K562 (cell line): ENCODE data around the gene PDLIM5. TPM values are rescaled to one million over a fixed set of nuclear protein-coding genes. Genes with fewer than 3 reads are reported as not detected.

ENCODE experiments used
- ASH1L ChIP-seq: fragments of 450-650 bp; IDR thresholded peaks from 2 replicates; pipeline ENCODE4 v1.6.1; 2018; ENCODE audit warnings: borderline replicate concordance, mild to moderate bottlenecking, low read depth; ENCODE audit not compliant: partially characterized antibody
- BDP1 ChIP-seq: IDR thresholded peaks from 3 replicates; pipeline ENCODE4 v1.6.1; 2011; ENCODE audit not compliant: insufficient read length, insufficient read depth
- ELF4 ChIP-seq: fragments of 450-650 bp; formaldehyde crosslinking; IDR thresholded peaks from 2 replicates; pipeline ENCODE4 v1.4.0; 2022; ENCODE audit warnings: missing genetic modification characterization
- EP300 ChIP-seq: IDR thresholded peaks from 2 replicates; pipeline ENCODE4 v1.6.1; 2012; ENCODE audit warnings: low read length, improper control_type of control experiment
- FOXK1 ChIP-seq: sonication (generic); formaldehyde crosslinking; IDR thresholded peaks from 2 replicates; pipeline ENCODE4 v1.8.0; 2022; ENCODE audit warnings: missing genetic modification reagents, mild to moderate bottlenecking, borderline replicate concordance
- GABPB1 ChIP-seq: sonication (generic); formaldehyde crosslinking; IDR thresholded peaks from 2 replicates; pipeline ENCODE4 v1.8.0; 2022; ENCODE audit warnings: mild to moderate bottlenecking, missing genetic modification reagents
- GABPB2 ChIP-seq: fragments of 250-450 bp; sonication (Bioruptor Pico); conservative IDR thresholded peaks from 2 replicates; pipeline ENCODE4 v1.5.1; 2021; ENCODE audit warnings: mild to moderate bottlenecking
- GTF2E2 ChIP-seq: fragments of 200-800 bp; sonication (Bioruptor generic); IDR thresholded peaks from 2 replicates; pipeline ENCODE4 v1.6.1; 2016; ENCODE audit warnings: missing genetic modification characterization, missing compliant biosample characterization
- GTF2F1 ChIP-seq: IDR thresholded peaks from 2 replicates; pipeline ENCODE4 v1.6.1; 2011; ENCODE audit warnings: low read depth, low read length, improper control_type of control experiment
- HNRNPUL1 ChIP-seq: fragments of 200-400 bp; formaldehyde crosslinking; IDR thresholded peaks from 2 replicates; pipeline ENCODE4 v1.6.1; 2017; ENCODE audit warnings: low read length
- KHSRP ChIP-seq: fragments of 450-650 bp; IDR thresholded peaks from 2 replicates; pipeline ENCODE4 v1.6.1; 2017
- LARP7 ChIP-seq: fragments of 450-650 bp; IDR thresholded peaks from 2 replicates; pipeline ENCODE4 v1.6.1; 2016
- NBN ChIP-seq: fragments of 450-650 bp; IDR thresholded peaks from 2 replicates; pipeline ENCODE4 v1.6.1; 2016; ENCODE audit warnings: low read depth, mild to moderate bottlenecking
- OTX1 ChIP-seq: fragments of 450-650 bp; formaldehyde crosslinking; IDR thresholded peaks from 2 replicates; pipeline ENCODE4 v1.4.0; 2022; ENCODE audit warnings: mild to moderate bottlenecking
- PTRF ChIP-seq: fragments of 450-650 bp; IDR thresholded peaks from 2 replicates; pipeline ENCODE4 v1.6.1; 2016; ENCODE audit warnings: mild to moderate bottlenecking, missing genetic modification characterization, missing compliant biosample characterization
- RBBP5 ChIP-seq: fragments of 200-600 bp; sonication (generic); IDR thresholded peaks from 2 replicates; pipeline ENCODE4 v1.6.1; 2012; ENCODE audit warnings: borderline replicate concordance, mild to moderate bottlenecking, low read length, control low read depth, inconsistent platforms; ENCODE audit not compliant: insufficient read depth, poor library complexity, severe bottlenecking
- RCOR1 ChIP-seq, 2 experiments: IDR thresholded peaks; 2 replicates each; pipeline ENCODE4 v1.6.1; 2012; ENCODE audit warnings: low read depth in 2 of 2, low read length in 2 of 2, borderline replicate concordance in 1 of 2, improper control_type of control experiment in 1 of 2
- SIN3A ChIP-seq, 2 experiments: fragments of 150-350 bp in 1 of 2; IDR thresholded peaks; 2 replicates each; pipeline ENCODE4 v1.6.1; 2011 to 2016; ENCODE audit warnings: borderline replicate concordance in 2 of 2, low read depth in 2 of 2, low read length in 2 of 2, mild to moderate bottlenecking in 2 of 2, moderate library complexity in 2 of 2; ENCODE audit not compliant: control insufficient read depth in 1 of 2
- TFAM ChIP-seq: fragments of 250-450 bp; sonication (Bioruptor Pico); conservative IDR thresholded peaks from 2 replicates; pipeline ENCODE4 v1.5.0; 2021; ENCODE audit warnings: mild to moderate bottlenecking, moderate library complexity
- XRCC4 ChIP-seq: IDR thresholded peaks from one replicate; pipeline ENCODE4 v1.6.1; 2011; ENCODE audit not compliant: insufficient read depth, insufficient read length; ENCODE audit errors: extremely low read depth
- ZBTB43 ChIP-seq: sonication (generic); formaldehyde crosslinking; IDR thresholded peaks from 2 replicates; pipeline ENCODE4 v1.8.0; 2023; ENCODE audit warnings: mild to moderate bottlenecking, missing genetic modification reagents
- ZNF511 ChIP-seq: sonication (generic); formaldehyde crosslinking; IDR thresholded peaks from 2 replicates; pipeline ENCODE4 v1.8.0; 2022; ENCODE audit warnings: mild to moderate bottlenecking, missing genetic modification reagents
- ZNF589 ChIP-seq: fragments of 200-800 bp; sonication (Bioruptor generic); IDR thresholded peaks from 2 replicates; pipeline ENCODE4 v1.6.1; 2016; ENCODE audit warnings: low read depth, missing genetic modification characterization, missing compliant biosample characterization
- polyA plus RNA-seq, 8 experiments: library from polyadenylated mRNA; depleted of rRNA in 4 of 8; stranded (reverse) in 5 of 8; unstranded in 3 of 8; fragments of >200 nt; fragmentation: Nextera tagmentation in 2 of 8; fragmentation: Illumina TruSeq in 1 of 8; extraction: Ambion mirVana in 2 of 8; extraction: Trizol in 1 of 8; gene quantifications; 2 replicates each; pipeline versions ENCODE4 v1.2.1 to v1.2.3, GENCODE V29; 2011 to 2014; ENCODE audit warnings: inconsistent platforms in 1 of 8, missing spikeins in 1 of 8
- total RNA-seq, 7 experiments: library from RNA; depleted of rRNA in 6 of 7; stranded (reverse); fragments of >200 nt in 6 of 7; fragmentation: Illumina TruSeq in 2 of 7; extraction: Trizol in 2 of 7; gene quantifications; 2 replicates each; pipeline versions ENCODE4 v1.2.1 to v1.2.3, GENCODE V29; 2011 to 2021; ENCODE audit warnings: low replicate concordance in 1 of 7
- TF ChIP-seq, protein P1 (sequence below): fragments of 450-650 bp; IDR thresholded peaks from 2 replicates; pipeline ENCODE4 v1.6.1; 2018; ENCODE audit not compliant: partially characterized antibody

The PDLIM5 gene
- total and polyA plus RNA-seq, 9 of the 15 experiments (the other 6 are each of a cell fraction or from before 2014, with no cell fraction given): 36.9 to 127 (median 62.5) TPM

- TF ChIP-seq ZNF511 (CRISPR knock-in tag) (no peak), ZBTB43 (CRISPR knock-in tag) (no peak), GTF2F1 (no peak), EP300 (peak; percentile 79), PTRF (tag) (no peak), GABPB2 (CRISPR knock-in tag) (no peak), ZNF589 (CRISPR knock-in tag) (peak; percentile 41; the same call in 1 of the 2 replicates), GABPB1 (CRISPR knock-in tag) (no peak), RCOR1 (IDR thresholded peaks at IDR 0.05; ENCODE audit: borderline replicate concordance in 1 of 2, low read depth in 2 of 2, low read length in 2 of 2) (peak in 1 of 2 experiments; percentile 71; a peak in 1 of 4 replicates), FOXK1 (CRISPR knock-in tag) (no peak), LARP7 (no peak), RBBP5 (peak; percentile 60), HNRNPUL1 (no peak), ELF4 (CRISPR knock-in tag) (no peak), TFAM (CRISPR knock-in tag) (no peak), BDP1 (no peak), ASH1L (no peak), NBN (peak; percentile 74), KHSRP (no peak), OTX1 (CRISPR knock-in tag) (no peak), SIN3A (IDR thresholded peaks at IDR 0.05; ENCODE audit: borderline replicate concordance in 2 of 2, control insufficient read depth in 1 of 2, low read depth in 2 of 2, low read length in 2 of 2) (no peak), XRCC4 (no peak), GTF2E2 (tag) (no peak)
- TF ChIP-seq, protein P1, sequence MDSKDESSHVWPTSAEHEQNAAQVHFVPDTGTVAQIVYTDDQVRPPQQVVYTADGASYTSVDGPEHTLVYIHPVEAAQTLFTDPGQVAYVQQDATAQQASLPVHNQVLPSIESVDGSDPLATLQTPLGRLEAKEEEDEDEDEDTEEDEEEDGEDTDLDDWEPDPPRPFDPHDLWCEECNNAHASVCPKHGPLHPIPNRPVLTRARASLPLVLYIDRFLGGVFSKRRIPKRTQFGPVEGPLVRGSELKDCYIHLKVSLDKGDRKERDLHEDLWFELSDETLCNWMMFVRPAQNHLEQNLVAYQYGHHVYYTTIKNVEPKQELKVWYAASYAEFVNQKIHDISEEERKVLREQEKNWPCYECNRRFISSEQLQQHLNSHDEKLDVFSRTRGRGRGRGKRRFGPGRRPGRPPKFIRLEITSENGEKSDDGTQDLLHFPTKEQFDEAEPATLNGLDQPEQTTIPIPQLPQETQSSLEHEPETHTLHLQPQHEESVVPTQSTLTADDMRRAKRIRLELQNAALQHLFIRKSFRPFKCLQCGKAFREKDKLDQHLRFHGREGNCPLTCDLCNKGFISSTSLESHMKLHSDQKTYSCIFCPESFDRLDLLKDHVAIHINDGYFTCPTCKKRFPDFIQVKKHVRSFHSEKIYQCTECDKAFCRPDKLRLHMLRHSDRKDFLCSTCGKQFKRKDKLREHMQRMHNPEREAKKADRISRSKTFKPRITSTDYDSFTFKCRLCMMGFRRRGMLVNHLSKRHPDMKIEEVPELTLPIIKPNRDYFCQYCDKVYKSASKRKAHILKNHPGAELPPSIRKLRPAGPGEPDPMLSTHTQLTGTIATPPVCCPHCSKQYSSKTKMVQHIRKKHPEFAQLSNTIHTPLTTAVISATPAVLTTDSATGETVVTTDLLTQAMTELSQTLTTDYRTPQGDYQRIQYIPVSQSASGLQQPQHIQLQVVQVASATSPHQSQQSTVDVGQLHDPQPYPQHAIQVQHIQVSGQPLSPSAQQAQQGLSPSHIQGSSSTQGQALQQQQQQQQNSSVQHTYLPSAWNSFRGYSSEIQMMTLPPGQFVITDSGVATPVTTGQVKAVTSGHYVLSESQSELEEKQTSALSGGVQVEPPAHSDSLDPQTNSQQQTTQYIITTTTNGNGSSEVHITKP: no peak
Observed at GRCh38 chr4:94534401-94535312, 82.9 kb downstream of the PDLIM5 start (continued).
